Transverse colon (tissue), 3 donors: ENCODE data around the gene PCDHGA3.

Experiments used
- CTCF ChIP-seq, 5 experiments: fragments of 200-600 bp in 3 of 5; fragments of 450-650 bp in 2 of 5; sonication (generic) in 3 of 5; IDR thresholded peaks; 1 replicate in 2 of 5; 2 replicates in 3 of 5; pipeline ENCODE4 v1.5.1; 2016 to 2017; ENCODE audit warnings: antibody characterized with exemption in 5 of 5, inconsistent platforms in 3 of 5, mild to moderate bottlenecking in 2 of 5, moderate library complexity in 1 of 5
- POLR2A ChIP-seq: fragments of 450-650 bp; IDR thresholded peaks from one replicate; pipeline ENCODE4 v1.6.1; 2016; ENCODE audit warnings: antibody characterized with exemption, mild to moderate bottlenecking, moderate library complexity

- TF ChIP-seq CTCF (IDR thresholded peaks at IDR 0.05) (no peak), POLR2A (no peak)
Measured at GRCh38 chr5:141388661-141389060, 45.0 kb downstream of the PCDHGA3 start.
